ENCODE measurements around the gene ADTRP. TPM values are rescaled to one million over a fixed set of nuclear protein-coding genes. Genes with fewer than 3 reads are reported as not detected.

Gene ADTRP
- total RNA-seq, 1 donor from 2014 or later: 2.3 TPM

DNA sequence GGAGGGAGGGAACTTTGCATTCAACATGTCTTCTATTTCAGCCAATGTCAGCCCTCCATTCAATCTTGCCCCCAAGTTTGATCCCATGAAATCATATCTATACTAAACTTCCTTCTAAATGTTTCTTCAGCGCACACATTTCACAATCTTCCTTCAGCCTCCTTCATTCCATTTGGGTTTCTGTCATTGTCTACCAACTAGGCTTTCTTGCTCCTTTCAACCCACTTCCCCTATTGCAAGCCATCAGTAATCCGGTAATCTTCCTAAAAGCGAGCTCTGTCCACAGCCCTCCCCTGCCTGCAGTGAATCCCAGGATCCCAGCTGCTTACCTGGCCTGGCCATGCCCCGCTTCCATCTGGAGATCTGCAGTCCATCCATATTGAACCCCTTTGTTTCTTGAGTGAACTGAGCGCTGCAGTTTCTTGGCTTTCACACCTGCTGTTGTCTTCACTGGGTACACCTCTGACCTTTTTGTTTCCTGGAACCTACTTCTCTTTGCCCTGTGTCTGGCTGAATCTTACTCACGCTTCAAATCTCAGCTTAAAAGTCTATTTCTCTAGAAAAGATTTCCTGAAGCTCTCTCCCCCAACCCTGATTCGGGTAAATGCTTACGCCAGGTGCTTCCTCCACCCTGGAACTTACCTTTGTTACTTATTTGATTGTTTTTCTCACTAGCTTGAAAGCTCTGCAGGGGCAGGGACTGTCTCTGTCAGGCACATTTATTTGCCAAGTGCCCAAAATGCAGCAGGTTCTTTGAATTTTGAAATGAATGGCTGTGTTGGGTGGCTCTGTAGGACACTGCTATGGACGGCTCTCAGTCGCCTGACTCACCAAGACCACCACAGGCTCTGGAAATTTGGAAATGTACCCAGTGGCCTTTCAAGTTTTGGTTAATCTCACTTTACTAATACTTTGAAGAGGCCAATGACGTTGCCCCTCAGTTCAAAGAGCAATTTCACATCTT lies 50.3 kb downstream of the ADTRP start:
- no peak for DNase-seq (ENCODE audit: low spot score)

DNA sequence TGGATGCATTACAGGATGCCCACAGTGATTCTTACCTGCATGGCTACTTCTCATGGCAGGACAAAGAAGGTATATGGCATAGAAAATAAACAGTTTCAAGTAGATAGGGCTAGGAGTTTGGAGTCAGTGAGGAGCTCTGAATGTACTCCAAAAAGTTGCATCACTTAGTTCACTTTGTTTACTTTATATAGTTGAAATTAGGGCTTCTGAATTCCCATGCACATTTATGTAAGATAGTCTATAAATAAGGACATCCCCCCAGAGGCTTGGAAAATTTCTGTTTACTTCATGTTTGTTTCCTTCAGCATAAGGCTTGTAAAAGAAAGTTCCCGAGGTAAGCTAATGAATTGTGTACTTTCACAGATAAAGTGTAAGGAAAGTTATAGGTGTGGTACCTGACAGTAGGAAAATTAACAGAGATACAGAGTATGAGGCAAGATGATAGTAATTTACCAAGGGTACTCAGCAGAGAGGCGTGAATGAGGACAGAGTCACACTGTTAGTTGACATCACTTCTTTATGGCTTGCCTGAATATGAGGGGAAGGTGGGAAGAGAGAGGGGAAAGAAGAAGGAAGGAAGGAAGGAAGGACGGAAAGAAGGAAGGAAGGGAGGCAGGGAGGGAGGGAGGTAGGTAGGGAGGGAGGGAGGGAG lies 51.1 kb downstream of the ADTRP start:
- no peak for DNase-seq (ENCODE audit: low spot score)

DNA sequence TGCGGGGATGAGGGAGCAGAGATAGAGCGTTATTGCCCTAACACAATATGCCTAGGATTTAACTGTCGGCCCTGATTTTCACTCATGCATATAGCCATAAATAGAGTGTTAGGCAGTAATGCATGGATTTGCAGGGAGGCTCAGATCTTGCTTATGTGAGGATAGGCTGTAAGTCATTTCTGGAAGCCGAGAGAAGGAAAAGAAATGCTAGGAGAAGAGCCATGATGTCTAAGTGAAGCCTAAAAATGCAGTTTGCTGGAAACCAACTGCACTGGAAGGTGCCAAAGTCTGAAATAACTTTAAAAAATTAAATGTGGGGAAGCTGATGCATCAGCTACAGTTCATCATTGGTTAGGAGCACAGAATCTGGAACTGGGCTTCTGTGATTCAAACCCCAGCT lies 54.3 kb downstream of the ADTRP start:
- no peak for DNase-seq (ENCODE audit: low spot score)

DNA sequence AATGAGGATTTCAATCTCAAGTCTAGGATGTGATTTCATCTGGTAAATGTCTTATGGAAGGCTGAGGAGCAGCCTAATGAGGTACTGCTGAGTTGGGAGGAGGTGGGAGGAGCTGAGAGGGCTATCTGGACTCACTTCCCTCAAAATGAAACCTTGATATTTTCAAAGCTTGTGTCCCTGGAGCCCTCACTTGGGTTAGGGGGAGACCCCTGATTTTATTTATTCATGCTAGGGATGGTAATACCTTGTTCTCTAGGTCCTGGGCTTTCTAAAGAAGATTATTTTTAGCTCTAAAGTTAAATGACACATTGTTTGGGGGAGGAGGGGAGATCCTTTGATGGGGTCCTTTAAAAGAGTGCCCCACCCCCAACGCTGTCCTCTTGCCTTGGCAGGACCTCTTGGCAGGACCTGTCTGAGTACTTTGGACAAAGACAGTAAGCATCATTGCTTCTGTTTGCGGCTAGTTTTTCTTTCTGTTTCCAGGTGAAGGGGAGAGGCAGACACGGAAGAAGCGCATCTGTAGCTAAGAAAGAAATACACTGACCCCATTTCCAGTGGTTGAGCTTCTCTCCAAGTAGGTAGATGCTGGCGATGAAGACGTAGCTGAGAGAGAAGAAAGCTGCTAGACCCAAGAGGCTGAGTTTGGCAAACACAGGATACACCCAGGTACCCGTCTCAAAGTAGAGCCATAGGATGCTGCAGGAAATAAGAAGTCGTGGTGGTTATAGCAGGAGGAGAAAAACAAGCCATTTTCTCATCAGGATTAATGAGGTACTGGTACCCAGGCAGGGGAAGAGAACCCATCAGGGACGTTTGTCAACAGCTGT lies 55.6 kb downstream of the ADTRP start:
- DNase-seq (ENCODE audit: low spot score): no peak

DNA sequence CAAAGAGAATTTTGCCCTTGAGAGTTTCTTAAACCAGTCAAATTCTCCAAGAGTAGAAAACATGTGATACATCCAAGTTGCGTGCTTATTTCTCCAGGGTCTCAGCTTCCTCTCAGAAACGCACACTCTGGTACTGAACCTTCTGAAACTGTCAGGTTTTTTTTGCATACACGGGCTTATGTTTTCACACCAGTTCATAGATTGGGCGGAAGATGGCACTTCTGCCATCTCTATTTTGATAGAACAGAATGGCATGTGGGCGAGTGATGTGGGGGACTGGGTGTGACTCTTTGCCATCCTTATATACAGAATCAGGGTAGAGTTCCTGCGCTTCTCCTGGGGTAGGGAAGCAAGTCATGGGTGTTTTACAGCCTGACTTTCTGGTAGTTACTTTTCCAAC lies 56.4 kb downstream of the ADTRP start:
- DNase-seq (ENCODE audit: low spot score): no peak

DNA sequence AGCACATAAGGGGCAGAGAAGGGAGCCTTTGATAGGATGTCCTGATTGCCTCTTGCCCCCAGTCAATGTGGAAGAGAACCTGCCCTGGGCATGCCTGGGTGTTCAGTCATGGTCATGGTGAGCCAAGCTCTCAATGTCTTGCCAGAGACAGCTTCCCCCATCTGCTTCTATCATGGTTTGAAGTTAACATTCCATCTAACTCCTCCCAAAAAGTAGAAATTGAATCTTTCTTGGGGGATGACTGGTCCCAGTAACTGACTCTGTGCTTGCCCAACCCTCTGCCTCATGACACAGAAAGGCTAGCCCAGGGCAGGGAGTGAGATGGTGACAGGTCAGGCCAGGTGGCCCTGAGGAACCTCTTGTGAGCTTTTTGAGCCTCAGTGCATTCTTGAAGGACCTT lies 60.1 kb downstream of the ADTRP start:
- DNase-seq (ENCODE audit: low spot score): no peak

DNA sequence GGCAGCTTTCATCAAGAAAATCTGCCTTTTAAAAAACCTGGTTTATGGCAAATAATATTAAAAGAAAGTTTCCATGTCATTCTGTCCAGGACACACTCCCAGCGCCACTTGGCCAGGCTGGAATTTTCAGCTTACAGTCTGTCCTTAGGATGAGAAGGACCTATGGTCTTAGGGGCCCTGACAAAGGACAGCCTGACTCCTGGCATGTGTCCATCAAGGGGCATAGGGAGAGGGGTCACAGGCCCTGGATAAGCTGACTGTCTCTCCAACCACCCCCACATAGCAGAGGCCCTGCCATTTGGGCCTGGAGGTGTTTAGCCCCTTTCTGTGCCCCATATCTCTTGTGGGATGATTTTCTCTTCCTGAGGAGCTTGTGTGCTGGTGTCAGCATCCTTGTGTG lies 60.6 kb downstream of the ADTRP start:
- no peak for DNase-seq (ENCODE audit: low spot score)

DNA sequence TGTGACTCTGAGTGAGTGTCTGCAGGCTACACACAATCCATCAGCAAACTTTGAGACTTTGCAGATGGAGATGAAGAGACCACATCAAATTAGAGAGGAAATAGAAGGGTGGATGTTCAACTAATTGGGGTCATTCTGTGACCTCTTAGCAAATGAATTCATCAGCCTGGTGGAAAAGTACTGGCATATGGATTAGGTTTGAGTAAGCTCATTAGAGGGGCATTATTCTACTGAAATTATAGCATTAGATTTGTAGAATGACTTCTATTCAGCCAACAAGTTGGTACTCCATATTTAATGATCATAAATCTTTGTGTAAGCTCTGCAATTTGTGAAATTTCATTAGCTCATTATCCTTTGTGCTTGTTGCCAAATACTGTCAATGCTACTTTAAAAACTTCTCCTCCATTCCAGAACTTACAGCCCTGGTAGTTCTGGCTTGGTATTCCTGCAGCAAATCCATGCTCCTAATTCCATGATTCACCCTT lies 63.8 kb downstream of the ADTRP start:
- no peak for DNase-seq (ENCODE audit: low spot score)

DNA sequence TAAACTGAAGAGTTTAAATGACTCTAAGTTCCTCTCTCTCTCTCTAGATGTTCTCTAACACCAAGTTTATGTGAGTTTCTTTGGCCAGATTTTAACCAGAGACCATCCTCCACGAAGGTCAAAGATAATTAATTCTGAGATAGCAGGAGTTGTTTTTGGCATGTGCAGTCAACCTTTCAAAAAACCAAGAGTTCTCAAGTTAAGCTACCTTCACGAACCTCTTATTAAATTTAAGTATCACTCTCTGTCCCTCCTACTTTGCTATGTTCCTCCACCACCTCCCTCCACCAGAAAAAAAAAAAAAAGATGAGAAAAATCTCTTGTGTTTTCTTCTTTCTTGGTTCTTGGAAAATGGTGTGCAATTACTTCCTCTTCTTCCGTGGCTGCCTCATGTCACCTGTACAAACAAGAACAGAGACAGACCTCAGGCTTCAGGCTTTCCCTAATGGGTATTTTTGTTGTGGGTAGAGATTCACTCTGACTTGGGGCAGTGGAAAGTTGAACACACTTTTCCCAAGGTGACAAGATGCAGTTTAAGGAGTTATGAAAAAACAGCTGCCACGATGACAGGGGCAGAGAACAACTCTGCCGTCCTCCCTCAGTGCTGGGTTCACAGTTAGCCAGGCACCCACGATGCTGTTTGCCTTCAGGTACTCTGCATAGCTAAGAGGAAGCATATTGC lies 64.3 kb downstream of the ADTRP start:
- DNase-seq (ENCODE audit: low spot score): no peak

DNA sequence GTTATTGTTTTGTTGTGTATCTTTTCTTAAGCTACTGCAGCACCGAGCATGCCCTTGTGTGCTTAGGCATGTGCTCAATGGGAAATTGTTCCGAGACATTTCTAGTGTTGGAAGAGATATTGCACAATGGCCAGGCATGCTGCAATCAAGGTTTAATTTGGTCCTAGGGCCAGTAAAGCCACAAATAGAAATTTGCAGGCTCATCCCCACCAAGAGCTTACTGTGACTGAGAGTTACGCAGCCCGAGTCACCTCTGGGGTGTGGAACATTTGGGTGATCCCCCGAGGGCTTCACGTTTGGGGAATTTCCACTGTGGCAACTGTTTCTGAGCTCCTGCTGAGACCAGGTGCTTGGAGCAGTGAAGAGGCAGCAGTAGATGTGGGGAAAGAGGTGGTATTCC lies 65.8 kb downstream of the ADTRP start:
- DNase-seq (ENCODE audit: low spot score): no peak

DNA sequence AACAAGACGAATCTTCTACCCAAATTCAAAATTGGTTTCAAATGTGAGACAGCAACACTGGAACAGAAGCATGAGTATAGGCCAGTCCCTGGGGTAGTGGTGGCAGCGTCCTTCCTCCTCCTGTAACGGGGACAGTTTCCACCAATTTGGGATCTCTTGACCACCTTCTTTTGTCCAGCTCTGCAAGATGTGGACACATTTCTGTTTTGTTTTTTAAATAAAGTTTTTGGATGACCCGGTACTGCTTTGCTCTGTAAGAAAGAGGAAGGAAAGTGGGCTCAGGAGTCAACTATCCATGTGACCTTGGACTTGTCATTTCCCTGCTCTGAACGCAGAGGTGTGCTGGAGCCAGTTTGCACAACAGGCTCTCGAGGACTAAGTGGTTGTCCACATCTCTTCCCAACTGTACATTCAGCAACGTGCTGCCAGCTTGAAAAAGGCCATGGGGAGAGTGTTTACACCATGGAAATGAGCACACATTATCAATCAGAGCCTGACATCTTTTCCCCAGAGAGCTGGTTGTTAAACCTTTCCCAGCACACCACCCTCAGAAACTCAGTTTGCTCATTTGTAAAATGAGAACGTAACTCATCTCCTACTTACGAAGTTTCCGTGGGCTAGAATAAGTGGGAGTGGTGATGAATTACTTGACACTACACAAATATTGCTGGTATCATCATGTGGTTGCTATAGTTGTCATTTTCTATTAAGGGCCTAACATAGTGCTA lies 66.5 kb downstream of the ADTRP start:
- no peak for DNase-seq (ENCODE audit: low spot score)

DNA sequence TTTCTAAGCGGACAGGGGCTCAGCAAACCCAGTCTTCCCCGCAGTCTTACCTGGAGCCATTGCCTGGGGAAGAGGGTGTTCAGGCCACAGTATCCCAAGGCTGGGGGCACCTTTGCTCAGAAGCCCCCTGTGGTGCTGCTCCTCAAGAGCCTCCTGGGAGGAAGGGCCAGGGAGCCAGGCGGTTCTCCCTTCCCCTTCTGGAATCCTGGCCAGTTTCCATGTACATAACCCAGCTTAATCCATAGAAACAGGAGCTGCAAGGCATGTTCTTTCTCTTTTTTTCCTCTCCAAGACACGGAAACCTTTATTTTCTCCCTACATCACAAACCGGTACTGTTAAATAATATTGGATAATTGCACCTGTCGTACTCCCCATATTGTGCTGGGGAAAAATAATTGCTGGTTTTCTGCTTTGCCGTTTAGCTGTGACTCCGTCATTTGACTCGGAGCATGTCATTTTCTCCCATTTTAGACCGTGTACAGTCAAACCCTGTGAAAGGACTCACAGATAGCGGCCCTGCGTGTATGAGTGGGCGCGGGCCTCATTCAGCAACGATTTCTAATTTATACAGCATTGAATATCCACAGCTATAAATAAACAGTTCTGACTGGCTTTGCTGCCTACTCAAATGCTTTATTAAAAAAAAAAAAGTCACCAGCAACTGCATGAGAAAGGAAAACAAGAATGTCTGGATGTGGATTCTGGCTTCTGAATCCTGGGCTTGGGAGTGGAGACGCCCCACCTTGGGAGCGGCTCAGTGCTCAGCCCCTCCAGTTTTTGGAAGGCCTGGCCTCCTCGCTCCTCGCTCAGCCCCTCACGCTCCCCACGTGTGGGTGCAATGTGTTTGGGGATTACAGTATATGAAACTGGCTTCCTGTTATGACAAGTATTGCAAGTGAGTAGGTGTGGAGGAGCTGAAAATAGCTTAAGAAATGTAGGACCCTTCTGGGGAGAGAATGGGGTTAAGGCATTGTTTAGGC lies 67.3 kb downstream of the ADTRP start:
- DNase-seq (ENCODE audit: low spot score): no peak

DNA sequence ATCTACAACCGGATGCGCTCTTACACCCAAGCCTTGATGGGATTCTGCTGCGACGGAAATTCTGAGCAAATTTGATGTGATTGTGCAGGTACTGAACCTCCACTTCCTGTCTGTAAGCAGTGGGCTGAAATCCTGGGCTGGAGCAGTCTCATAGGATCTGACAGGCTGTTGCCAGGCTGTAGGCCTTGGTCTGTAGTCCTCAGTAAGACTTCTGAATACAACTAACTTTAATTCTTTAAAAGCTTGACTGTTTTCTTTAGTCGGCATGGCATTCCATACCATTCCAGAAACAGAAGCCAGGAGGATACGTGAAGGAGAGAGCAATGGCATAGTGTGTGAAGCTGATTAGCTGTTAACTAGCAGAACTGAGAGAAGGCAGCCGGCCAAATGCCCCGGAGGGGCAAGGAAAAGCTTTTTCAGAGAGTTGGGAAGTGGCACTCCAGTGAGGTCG lies 68.3 kb downstream of the ADTRP start:
- no peak for DNase-seq (ENCODE audit: low spot score)

DNA sequence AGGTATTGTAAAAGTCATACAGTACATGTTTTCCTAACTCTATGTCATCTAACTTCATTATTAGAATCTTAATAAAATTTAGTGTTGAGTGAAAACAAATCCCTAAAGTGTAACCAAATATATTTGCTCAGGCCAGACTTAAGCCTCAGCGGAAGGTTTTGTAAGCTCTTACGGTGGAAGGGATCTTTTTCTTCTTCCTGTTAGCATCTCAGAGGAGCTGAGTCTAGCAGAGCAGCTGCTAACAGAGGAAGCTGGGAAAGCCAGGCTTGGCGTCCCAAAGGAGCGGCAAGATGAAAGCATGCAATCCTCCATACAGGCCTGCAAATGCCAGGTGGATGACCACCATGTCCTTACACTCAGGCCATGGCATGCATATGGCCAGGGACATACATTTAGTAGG lies 72.4 kb downstream of the ADTRP start:
- no peak for DNase-seq (ENCODE audit: low spot score)

DNA sequence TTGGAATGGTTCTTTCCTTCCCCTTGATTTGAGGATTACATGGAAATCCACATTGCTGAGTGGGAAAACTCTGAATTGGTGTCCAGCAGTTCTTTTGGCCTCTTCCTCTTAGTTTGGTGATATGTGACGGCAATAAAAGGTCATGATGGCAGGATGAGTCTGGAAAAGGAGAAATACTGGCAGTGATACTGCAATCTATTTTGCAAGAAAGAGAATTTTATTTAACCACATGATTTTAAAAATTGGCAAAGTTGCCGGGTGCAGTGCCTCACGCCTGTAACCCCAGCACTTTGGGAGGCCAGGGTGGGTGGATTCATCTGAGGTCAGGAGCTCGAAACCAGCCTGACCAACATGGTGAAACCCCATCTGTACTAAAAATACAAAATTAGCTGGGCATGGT lies 73.1 kb downstream of the ADTRP start:
- no peak for DNase-seq (ENCODE audit: low spot score)

DNA sequence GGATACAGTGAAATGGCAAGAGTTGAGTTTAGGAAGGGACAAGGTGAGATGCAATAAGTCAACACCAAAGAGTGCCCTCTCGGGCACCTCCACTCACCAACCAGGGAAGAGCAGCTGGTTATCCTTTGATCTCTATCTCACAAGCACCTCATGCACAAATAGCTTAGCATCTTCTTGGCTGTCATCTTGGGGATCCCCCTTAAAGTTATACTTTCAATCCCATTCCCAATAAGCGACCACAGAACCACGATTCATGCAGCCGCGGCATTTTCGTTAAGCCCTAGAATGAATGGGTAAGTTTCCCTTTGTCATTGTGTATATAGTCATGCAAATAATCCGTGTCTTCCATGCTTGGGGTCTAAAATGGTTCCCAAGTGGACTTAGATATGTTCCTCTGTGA lies 73.5 kb downstream of the ADTRP start:
- DNase-seq (ENCODE audit: low spot score): no peak

DNA sequence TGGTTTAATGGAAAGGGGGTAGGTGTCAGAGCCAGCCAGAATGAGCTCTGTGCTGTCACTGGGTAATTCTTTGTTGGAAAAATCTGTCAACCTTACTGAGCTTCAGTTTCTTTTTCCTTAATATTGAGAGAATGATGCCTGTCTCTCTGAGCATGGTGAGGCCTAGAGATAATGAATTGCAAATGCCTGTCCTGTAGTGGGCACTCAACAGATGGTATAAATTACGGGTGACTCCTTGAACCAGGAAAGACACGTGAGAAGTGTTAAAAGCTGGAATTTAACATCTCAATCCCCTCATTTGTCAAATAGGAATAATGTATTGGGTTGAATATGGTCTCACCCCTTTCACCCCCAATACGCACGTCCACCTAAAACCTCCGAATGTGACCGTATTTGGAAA lies 74.9 kb downstream of the ADTRP start:
- no peak for DNase-seq (ENCODE audit: low spot score)

DNA sequence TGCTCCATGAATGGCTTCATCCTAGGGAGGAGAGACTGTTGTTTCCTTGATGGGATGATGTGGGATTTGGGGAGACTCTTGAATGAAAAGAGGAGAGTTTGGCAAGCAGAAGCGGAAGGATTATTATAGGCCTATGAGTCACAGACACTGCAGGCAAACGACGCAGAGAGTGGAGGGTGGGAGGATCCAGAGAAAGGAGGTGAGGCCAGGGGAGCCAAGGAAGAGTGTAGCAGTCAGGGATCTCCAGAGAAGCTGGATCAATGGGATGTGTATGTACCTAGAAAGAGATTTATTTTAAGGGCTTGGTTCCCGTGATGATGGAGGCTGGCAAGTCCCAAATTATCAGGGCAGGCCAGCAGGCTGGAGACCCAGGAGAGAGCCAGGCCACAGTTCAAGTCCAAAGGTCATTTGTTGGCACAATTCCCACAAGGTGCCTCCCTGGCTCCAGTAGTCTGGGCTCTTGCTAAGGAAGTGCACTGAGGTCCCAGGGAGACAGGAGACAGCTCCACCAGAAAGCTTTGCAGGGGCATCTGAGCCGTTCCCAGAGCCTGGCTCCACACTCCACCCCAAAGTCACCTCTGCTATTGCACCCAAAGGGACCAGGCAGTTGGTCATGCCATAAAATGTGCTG lies 76.0 kb downstream of the ADTRP start:
- DNase-seq (ENCODE audit: low spot score): no peak

DNA sequence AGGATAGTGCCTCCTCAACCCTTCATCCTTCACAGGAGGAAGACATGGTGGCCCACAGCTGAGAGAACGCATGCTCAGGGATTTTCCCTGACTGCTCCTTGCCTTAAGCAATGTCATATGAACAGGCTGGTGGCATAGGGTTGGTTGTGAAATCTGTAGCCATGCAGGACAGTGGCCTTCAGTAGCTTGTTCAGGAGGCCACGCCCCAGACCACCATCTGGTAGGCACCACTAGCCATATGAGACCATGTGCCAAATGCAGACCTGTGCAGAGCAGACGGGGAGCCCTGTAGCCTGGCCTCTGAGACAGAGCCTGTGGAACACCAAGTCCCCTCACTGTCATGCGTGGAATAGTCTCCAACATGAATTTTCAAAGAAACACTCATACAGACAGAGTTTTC lies 76.5 kb downstream of the ADTRP start:
- no peak for DNase-seq (ENCODE audit: low spot score)

Data from mesenteric fat pad (tissue), 1 donor.